Stimulated activated CD8-positive, alpha-beta memory T cell treated with anti-CD3 and anti-CD28 coated beads, Interleukin-12 subunit alpha, Interleukin-12 subunit beta, amount 100 ng/mL, for 24 hours (primary cell): ENCODE measurements around the gene SESN1.

Experiments used
- DNase-seq: peaks from one replicate; pipeline ENCODE4 v3.0.0-alpha.2; 2020; ENCODE audit errors: extremely low read depth

SESN1 gene

DNA sequence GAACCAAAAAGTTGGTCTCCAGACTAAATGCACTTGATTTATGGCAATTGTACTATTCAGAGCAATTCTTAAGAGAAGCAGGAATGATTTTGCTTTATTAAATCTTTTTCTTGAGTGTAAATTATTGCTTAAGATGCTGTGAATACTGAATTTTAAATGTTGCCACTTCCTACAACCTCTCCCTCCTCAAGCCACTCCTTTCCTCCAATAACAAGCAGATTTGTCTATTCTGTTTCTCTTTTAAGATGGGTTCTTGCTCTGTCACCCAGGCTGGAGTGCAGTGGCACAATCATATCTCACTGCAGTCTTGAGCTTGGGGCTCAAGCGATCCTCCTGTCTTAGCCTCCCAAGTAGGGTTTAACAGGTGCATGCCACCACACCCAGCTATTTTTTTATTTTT, 65.3 kb downstream of the SESN1 start:
- no peak for DNase-seq

DNA sequence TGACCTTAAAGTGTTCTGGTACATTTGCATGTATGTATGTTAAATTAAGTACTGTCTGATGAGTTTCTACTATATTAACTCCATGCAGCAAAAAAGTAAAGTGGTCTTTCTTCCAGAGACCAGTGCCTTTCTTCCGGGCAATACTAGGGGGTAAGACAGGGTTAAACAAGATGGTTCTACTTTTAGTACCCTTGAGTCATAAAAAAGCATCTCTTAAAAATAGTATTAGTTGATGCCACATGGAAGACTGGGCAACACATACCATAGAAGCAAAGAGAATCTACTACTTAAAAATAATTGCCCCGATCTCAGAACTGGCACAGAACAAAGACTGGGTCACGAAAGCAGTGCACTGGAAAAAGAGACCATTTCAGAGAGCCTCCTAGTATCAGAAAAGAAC, 66.2 kb downstream of the SESN1 start:
- no peak for DNase-seq

DNA sequence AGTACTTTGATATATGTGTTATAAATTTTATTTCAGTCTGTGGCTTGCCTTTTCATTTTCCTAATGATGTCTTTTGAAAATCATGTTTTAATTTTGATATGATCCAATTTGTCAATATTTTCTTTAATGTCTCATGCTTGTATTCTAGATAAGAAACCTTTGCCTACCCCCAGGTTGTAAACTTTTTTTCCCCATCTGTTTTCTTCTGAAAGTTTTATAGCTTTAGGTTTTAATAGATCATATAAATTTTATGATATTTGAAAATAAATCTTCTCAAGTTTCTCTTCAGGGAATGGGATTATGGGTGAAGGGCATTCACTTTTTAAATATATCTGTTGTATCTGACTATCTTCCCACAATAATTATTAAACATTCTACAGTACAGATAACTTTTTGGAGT, 66.7 kb downstream of the SESN1 start:
- no peak for DNase-seq

DNA sequence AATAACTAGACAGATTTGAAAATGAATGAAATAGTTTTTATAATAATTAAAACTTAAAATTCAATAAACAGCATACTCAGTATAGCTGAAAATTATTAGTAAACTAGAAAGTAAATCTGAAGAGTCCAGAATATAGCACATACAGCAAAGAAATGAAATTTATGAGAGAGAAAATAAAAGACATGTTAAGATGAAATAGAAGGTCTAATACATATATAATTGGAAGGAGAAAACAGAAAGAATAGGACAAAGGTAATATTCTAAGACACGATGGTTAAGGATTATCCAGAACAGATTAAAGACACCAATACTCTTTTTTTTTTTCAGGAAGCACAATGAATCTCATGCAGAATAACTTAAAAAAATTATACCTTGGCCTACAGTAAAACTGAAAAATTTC, 69.0 kb downstream of the SESN1 start:
- DNase-seq: no peak

DNA sequence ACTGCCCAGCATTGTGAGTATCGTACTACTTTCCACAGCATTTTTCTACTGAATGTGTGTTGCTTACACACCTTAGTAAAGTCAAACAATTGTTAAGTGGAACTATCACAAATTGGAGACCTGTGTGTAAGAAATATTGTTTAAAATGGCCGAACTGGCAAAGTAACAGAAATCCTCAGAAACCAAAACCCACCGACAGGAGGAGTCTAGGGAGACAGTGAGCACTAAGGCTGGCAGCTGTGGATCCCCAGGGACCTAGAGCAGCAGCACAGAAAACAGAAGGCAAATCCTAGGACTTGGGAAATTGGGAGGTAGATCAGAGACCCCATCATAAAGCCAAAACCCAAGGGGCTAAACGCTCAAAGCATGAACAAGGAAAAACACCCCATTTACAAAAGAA, 69.9 kb downstream of the SESN1 start:
- DNase-seq: no peak

DNA sequence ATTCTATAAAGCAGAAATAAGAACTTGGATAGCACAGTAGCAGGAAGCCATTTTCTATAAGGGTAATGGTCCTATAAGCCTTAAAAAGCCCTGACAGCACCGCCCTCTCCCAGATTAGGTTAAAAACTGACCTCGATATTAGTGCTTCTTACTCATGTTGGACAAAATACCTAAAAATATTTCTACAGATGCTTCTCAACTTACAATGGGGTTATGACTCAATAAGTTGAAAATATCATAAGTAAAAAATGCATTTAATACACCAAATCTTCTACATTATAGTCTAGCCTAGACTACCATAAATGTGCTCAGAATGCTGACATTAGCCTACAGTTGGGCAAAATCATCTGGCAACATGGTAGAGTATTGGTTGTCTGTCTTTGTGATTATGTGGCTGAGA, 70.3 kb downstream of the SESN1 start:
- no peak for DNase-seq

DNA sequence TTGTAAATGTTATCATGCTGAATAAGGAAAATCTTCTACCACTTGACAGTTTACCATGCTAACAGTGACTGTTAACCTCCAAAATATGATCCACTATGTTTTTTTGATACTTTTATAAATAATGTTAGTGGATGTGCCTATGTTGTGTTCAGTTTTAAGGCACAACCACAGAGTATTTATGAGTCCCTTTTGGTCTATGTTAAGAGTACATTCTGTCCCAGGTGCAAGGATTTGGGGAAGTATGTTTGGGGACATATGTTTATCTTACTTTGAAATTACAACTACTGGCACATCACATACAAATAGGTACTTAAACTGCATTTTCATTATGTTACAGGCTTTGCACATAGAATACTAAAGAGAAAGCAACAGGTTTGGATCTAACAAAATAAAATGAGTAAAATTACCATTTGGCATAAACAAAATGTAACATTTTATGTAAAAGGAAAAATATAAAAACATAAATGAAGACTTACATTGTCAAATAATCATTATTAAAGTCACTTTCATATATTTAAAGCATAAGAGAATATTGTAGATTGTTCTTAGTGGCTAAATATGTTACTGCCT, 71.2 kb downstream of the SESN1 start:
- DNase-seq: no peak

DNA sequence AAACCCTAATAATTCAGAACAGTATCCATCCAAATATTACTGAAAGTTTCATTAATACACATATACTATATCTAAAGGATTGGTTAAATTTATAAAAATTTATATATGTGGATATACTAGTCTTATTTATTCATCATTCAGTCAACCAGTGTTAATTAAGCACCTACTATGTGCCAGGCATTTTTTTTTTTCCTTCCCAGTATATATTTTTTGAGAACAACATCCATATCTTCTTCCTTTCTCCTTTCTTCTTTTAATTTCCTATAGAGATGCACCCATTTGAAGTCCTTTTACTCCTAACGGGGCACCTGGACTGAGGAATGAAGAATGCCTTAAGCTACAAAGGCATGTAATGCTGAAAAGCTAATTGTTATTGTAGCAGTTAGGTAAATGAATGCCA, 72.8 kb downstream of the SESN1 start:
- DNase-seq: no peak

DNA sequence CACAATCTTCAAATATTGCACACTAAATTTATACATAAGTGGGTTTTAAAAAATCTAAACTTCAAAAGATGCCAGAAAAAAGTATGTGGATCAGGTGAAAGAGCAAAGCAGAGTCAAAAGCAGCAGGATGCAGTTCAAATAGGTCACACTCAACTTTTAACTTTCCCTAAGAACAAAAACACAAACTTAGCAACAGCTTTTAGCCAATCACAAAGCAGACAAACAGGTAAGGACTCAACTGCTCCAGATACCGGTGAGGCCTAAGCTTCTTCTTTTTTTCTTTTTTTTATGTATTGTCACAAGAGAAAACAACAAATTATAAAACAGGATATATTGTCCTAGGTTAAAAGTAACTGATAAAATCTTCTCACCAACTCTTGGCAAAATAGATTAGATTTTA, 74.7 kb downstream of the SESN1 start:
- no peak for DNase-seq

DNA sequence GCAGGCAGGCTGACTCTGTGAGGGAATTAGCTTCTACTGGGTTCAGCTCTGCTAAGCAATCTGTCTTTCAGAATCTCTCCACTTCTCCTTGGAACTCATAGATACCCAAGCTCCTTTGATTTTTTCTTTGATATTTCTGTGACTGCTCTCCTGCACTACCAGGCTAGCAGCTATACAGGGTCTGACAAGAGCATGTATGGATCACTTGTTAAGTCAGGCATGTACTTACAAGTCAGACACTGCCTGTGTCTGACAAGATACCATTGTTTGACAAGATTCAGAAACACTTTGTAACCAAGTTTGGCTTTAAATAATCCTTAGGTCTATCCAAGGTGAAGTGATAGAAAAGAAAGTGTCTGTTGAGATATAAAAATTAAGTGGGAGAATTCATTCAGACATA, 79.5 kb downstream of the SESN1 start:
- DNase-seq: no peak

DNA sequence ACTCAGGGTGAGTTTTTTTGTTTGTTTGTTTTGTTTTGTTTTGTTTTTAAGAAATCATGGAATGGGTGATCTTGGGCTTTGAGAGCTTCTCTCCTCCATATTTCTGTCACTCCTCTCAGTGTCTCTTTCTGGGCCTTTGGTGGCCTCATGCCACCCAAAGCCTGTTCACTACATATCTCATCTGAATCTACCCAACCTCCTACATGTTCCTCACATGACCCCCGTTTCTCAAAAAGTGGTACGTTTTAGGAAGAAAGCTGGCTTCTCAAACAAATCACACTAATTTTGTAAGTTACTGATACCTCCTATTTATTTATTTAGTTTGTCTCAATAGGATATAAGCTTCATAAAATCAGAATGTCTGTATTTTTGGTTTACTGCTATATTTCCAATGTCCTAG, 80.0 kb downstream of the SESN1 start:
- no peak for DNase-seq

DNA sequence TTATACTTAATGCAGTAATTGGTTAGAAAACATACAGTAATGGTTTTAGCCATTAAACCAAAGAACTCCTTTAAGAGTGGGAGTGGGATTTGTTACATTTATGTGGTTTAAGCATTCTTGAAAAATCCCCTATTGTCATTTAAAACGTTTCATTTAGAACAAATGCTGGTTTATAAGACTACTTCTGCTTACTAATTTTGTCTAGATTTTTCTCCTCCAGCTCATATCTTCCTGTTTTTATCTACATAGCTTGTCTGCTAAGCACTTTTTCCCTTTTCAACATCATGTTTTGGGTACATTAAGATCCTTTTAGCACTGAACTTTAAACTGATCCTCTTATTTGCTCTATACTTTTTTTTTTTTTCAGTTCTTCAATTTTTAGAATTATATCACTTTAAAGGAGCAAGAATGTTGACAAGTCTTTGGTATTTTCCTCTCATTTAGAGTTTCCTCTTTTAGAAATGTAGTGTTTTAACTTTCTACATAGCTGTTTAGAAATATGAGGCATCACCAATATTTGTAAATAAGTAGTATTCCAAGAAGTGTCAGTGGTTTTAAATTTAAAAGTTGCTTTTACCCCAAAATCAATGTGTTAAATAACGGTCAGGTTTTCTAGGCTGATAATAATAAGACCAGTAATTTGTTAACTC, 80.9 kb downstream of the SESN1 start:
- no peak for DNase-seq

DNA sequence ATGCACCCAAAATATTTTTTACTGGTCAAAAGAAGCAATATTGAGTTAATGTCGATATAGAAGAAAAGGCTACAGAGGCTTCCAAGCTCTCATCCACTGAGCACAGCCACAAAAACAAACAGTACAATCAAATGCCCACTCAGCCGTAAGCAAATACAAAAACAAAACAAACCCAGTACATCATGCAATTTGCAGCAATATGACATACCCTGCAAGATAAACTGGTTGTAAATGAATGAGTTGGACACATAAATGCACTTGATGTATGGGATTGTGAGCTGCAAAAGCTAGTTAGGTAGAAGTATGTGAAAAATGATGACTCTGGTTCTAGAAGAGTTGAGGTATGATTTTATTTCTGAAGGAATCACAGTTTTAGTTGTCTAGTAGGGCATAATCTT, 83.9 kb downstream of the SESN1 start:
- no peak for DNase-seq

DNA sequence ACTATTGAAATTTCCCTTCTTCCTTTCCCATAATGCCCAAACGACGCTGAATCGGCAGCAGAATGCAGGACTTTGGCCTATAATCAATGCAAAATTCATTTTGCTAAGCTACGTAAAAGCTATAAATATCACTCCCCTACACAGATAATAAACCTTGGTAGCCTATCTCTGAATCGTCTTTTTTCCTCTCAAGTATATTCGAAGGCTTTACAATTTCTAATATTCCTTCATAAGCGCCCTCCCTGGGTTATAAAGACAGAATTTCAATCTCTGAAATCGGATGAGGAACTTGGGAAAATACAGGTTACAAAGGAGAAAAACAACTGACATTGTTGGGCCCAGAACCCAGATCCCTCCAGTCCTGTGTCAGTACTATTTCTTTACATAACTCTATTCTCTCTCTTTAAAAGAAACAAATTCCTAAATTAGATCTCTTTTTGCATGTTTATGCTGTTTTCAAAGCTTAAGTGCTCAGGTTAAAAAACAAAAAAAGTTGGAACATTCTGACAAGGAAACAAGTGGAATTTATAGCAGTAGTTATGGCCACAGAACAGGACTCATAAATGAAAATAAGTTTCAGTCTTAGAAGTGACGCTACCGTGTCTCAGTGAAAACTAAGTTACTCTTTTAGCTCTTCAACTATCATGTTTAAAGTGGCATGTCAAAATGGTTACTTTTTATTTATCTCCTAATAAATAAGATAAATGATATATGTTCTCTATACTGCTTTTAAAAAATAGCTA, 84.5 kb downstream of the SESN1 start:
- no peak for DNase-seq

DNA sequence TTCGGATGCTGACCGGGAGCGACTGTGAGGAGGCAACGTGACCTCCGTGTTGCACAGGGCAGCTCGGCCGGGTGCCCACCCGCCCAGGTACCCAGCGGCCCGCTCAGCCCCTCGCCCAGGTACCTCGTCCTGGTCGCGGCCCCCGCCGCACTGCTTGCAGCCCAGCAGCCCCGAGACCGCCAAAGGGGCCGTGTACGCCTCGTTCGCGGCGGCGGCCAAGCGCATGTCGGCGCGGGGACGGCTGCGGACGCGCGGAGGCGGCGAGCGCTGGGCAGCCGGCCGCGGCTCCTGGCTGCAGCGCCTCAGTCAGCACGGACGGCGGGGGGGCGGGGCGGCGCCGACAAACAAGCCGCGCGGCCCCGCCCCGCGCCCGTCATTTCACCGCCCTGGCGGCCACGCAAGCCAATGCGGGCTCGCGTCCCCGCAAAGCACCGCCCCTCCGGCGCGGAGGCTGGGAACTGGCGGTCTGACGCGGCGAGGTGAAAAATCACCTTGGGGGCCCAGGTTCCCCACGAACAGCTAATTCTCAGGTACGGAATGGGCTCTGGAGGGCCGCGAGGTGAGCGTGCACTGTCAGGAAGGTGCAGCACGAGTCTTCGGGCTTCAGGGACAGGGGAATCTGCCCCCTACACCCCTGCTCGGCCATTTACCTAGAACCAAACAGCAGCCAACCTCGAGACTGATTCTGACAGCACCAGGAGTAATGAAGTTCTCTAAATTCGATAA, 85.2 kb downstream of the SESN1 start:
- peak; percentile 77 for DNase-seq

DNA sequence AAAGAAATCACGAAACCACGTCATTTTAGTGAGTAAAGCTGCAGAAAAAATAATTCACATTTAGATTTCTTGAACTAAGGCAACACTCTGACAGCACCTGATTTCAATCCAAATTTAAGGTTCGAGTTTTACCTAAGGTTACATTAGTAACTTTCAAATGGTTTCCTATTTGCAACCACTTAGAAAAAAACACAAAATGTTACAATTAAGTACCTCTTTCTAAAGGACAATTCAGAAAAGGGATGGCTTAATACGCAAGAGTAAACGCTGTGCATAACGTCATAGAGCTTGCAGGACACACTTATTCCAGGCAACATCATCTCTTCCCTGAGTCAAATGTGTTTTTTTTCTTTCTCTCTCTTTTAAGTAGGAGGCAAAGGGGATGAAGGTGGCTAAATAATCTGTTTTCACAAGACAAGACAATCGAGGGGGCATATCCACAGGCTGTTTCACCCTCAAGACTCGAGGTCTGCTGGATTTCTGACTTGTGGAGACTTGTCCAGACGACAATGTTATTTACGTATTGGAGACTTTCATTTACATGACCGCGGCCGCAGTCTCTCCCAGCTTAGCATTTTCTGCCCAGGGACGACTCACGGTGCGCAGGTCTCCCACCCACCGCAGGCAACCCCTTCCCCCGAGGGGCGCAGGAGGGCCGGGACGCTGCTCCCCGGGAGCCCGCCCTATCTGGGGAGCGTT, 86.0 kb downstream of the SESN1 start:
- DNase-seq: no peak

DNA sequence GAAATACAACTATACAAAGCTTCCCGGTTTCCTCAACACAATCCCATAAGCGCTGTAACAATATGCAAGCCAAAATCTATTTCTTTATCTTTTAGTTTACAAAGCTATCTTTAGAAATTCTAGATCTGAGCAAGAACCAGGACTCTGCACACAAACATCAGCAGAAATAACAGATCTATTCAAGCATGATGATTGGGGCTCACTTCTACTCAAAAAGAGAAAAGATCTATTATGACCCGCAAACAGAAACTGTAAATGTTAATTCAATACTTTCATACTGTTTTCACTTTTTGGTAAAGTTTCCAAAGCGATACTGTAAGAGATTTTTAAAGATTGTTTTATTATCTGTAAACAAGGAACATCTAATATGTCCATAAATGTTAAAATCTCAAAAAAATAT, 86.6 kb downstream of the SESN1 start:
- no peak for DNase-seq

DNA sequence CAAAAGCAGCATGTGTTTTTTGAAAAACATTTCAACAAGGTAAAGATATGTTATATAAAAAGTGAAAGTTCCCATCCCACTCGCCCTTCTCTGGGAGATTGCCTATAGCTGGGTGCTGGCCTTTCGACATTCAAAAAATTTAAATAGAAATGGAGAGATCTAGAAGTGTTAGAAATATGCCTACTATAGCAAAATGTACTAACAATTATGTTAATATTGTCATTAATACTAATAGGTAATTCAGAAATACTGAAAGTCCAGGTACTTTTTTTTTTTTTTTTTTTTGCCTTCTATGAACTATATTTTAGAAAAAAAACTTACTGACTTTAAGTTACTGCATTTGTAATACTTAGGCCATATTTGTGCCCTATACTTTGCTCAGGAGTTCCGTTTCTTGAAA, 87.1 kb downstream of the SESN1 start:
- no peak for DNase-seq

DNA sequence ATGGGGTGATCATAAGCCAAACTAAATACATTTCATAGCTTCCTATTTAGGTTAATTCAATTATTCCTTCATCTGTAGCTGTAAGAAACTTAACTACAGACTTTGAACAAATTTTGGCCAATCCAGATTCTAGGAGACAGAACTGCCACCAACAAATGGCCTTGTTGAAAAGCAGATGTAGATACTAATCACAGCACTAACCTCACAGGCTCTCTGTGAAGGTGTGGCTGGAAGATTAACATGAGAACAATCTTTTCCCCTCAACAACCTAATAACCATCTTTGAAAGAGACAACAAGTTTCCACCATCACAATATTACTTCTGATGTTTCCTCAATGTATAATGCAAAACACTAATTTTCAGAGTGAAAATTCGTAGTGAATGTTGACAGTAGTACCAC, 87.8 kb downstream of the SESN1 start:
- DNase-seq: no peak

DNA sequence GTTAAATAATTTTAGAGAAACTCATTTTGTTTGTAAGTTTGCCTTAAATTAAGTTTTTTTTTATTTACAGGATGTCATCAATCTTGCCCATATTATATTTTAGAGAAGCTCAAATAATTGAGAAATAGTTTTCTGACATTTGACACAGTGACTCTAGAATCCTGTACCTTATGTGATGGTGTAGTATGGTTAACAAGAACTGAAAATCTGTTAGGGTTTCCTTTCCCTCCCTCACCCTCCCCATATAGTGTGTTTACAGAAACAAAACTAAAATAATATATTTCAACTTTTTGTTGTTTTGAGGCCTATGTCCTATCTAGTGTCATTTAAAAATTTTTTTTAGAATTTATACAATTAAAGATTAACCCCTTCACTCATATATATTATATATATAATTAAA, 91.8 kb downstream of the SESN1 start:
- DNase-seq: no peak

DNA sequence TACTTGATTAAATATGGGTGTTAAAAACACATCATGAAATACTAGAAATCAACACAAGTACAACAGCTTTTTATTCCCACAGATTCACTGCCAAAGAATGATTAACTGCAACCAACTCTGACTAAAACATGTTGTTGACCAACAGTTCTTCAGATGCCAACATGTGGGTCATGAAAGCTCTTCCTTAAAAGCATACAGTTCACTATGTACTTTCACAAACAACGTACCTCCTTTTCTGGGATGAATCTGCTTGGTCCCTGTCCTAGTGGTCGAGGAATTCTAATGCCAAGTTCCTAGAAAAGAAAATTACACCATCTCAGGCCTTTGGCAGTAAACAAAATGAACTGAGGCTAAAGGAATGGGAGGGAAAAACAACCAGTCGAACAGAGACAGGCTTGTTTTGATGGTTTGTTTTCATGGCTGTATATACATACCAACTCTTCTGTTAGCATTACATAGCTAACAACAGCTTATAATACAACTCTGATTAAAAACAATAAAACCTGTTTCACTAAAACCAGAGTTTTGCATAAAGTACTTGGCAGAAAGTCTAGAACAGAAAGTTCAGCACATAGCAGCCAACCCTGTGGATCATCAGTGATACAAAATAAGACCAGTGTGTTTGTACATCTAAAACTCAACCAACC, 92.5 kb downstream of the SESN1 start:
- DNase-seq: no peak
